Measurements from ENCODE around the gene C1orf210.

DNA sequence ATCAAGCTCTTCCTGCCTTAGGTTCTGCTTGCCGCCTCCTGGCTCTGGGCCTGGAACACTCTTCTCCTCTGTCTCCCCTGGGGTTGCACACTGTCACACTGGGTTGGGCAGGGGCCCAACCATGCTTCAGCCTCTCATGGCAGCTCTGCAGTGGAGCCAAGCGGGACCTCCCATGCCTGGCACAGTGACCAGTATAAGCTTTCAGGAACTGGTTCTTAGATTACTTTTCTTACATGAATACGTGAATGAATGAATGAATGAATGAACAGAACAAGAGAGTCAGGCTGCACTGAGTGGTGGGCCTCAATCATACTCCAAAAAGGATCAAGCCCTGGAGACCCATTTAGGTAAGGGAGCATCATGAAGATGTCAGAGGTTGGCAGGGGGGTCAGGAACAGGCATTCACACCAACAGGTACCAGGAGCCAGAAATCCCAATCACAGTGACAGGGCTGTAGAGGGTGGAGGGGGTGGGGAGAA lies 46.4 kb downstream of the C1orf210 start:
- TF ChIP-seq POLR2A (IDR thresholded peaks at IDR 0.05): no peak
- TF ChIP-seq, protein P1, sequence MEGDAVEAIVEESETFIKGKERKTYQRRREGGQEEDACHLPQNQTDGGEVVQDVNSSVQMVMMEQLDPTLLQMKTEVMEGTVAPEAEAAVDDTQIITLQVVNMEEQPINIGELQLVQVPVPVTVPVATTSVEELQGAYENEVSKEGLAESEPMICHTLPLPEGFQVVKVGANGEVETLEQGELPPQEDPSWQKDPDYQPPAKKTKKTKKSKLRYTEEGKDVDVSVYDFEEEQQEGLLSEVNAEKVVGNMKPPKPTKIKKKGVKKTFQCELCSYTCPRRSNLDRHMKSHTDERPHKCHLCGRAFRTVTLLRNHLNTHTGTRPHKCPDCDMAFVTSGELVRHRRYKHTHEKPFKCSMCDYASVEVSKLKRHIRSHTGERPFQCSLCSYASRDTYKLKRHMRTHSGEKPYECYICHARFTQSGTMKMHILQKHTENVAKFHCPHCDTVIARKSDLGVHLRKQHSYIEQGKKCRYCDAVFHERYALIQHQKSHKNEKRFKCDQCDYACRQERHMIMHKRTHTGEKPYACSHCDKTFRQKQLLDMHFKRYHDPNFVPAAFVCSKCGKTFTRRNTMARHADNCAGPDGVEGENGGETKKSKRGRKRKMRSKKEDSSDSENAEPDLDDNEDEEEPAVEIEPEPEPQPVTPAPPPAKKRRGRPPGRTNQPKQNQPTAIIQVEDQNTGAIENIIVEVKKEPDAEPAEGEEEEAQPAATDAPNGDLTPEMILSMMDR (IDR thresholded peaks at IDR 0.05): no peak

All from gastroesophageal sphincter (tissue), 3 donors.